ENCODE measurements around the gene PRPSAP2. TPM values are rescaled to one million over a fixed set of nuclear protein-coding genes. Genes with fewer than 3 reads are reported as not detected.
A peak's percentile ranks its signal among the peaks of the same experiment; 100 is the strongest.

PRPSAP2 gene
- total RNA-seq, 1 donor from 2014 or later: 145 TPM

DNA sequence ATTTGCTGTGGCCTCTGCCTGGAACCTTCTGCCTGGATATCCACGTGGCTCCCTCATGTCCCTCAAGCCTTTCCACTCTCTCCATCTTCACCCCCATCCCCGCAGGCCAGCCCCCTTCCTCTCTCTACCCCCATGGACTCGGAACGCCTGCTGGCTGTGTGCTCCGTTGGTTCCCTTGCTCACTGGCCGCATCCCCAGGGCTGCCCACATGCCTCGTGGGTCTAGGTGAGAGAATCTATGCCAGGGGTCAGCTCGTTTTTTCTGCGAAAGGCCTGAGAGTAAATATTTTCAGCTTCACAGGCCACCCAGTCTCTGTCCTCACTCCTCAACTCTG lies 106.1 kb downstream of the PRPSAP2 start:
- H2AFZ ChIP-seq (replicated peaks): no peak overlapping the region
- TF ChIP-seq EZH2 (IDR thresholded peaks at IDR 0.05) (no peak), EZH2phosphoT487 (IDR thresholded peaks at IDR 0.05) (no peak)
- TF ChIP-seq, protein P1, sequence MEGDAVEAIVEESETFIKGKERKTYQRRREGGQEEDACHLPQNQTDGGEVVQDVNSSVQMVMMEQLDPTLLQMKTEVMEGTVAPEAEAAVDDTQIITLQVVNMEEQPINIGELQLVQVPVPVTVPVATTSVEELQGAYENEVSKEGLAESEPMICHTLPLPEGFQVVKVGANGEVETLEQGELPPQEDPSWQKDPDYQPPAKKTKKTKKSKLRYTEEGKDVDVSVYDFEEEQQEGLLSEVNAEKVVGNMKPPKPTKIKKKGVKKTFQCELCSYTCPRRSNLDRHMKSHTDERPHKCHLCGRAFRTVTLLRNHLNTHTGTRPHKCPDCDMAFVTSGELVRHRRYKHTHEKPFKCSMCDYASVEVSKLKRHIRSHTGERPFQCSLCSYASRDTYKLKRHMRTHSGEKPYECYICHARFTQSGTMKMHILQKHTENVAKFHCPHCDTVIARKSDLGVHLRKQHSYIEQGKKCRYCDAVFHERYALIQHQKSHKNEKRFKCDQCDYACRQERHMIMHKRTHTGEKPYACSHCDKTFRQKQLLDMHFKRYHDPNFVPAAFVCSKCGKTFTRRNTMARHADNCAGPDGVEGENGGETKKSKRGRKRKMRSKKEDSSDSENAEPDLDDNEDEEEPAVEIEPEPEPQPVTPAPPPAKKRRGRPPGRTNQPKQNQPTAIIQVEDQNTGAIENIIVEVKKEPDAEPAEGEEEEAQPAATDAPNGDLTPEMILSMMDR (IDR thresholded peaks at IDR 0.05): no peak
- Mint-ChIP-seq H3K27me3 (ENCODE audit: insufficient read depth, low read depth) (peaks cover 7% of the 10 kb centered on the region), H3K27ac (no peak overlapping the region), H3K36me3 (no peaks in the 10 kb centered on the region), H3K4me3 (no peak overlapping the region), H3K9me3 (no peaks in the 10 kb centered on the region), H3K4me1 (peaks cover 39% of the 10 kb centered on the region)
- H3K4me1 ChIP-seq: peaks cover 27% of the 10 kb centered on the region
- no peak overlapping the region for H3K4me3 ChIP-seq
- H3F3A ChIP-seq (ENCODE audit: low read depth): peaks cover 18% of the 10 kb centered on the region
- no peak overlapping the region for H3K27ac ChIP-seq
- DNase-seq (ENCODE audit: low spot score): no peak
- no peaks in the 10 kb centered on the region for H3K9me3 ChIP-seq (ENCODE audit: low read depth)
- H3K36me3 ChIP-seq: no peaks in the 10 kb centered on the region
- no peaks in the 10 kb centered on the region for H3K79me2 ChIP-seq (ENCODE audit: low read depth)
- H3K9ac ChIP-seq: no peak overlapping the region
- H3K4me2 ChIP-seq: no peak overlapping the region
- H4K20me1 ChIP-seq (ENCODE audit: low read depth): no peaks in the 10 kb centered on the region
- H3K27me3 ChIP-seq: no peaks in the 10 kb centered on the region

DNA sequence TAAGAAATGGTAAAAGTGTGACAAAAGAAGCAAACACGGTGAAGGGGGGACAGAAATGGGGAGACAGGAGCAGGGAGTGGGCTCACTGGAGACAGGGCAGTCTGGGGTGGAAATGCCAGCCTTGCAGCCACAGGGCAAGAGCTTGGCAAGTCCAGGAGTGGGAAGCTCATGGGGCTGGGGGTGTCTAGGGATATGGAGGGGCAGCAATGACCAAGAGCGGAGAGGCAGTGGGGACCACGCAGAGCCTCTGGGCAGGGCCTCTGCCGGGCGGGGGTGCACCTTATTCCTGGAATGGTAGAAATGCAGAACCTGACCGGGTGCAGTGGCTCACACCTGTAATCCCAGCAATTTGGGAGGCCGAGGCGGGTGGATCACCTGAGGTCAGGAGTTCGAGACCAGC lies 106.6 kb downstream of the PRPSAP2 start:
- Mint-ChIP-seq H3K4me3 (no peak overlapping the region), H3K4me1 (peaks cover 39% of the 10 kb centered on the region)
- no peak overlapping the region for H3K9ac ChIP-seq

DNA sequence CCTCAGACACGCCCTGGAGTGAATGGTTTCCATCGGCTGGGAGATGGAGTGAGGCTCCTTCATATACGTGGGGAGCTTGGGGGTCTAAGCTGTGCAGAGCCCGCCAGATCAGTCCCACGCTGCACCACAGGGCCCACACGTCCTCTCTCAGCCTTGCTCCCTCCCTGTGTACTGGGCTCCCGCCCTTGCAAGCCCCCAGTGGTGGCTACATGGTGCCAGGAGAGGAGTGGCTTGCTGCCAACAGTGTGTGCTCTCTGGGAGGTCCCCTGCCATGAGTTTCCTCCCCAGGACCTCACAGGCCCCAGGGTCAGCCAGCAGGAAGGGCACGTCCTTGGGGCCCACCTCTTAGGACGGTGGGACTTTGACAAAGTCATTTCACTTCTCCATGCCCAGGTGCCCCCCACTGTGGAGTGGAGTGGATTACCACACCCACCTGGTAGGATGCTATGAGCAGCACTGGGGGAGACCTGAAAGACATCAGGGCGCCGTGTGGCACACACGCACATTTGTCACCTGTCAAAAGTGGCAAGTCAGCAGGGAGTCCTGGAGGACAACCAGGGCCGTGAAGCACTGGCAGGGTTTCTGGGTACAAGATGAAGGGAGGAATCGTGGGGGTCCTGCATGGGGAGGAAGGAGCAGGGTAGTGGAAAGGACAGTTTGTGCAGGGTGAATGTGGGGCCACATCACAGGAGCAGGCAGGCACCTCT lies 107.8 kb downstream of the PRPSAP2 start:
- peaks cover 27% of the 10 kb centered on the region for H3K4me1 ChIP-seq
- no peaks in the 10 kb centered on the region for H3K79me2 ChIP-seq (ENCODE audit: low read depth)
- TF ChIP-seq EZH2phosphoT487 (IDR thresholded peaks at IDR 0.05) (no peak), EZH2 (IDR thresholded peaks at IDR 0.05) (no peak)
- TF ChIP-seq, protein P1 (IDR thresholded peaks at IDR 0.05): no peak
- Mint-ChIP-seq H3K4me1 (peaks cover 43% of the 10 kb centered on the region), H3K27ac (peak overlapping the region; percentile 90), H3K9me3 (no peaks in the 10 kb centered on the region), H3K4me3 (peak overlapping the region; percentile 20), H3K27me3 (ENCODE audit: insufficient read depth, low read depth) (peaks cover 7% of the 10 kb centered on the region), H3K36me3 (no peaks in the 10 kb centered on the region)
- no peaks in the 10 kb centered on the region for H3K9me3 ChIP-seq (ENCODE audit: low read depth)
- no peaks in the 10 kb centered on the region for H3K27me3 ChIP-seq
- peaks cover 18% of the 10 kb centered on the region for H3F3A ChIP-seq (ENCODE audit: low read depth)
- H3K27ac ChIP-seq: no peak overlapping the region
- no peaks in the 10 kb centered on the region for H4K20me1 ChIP-seq (ENCODE audit: low read depth)
- no peak for DNase-seq (ENCODE audit: low spot score)
- H3K4me3 ChIP-seq: no peak overlapping the region
- H3K9ac ChIP-seq: no peak overlapping the region
- H3K36me3 ChIP-seq: no peaks in the 10 kb centered on the region
- no peak overlapping the region for H2AFZ ChIP-seq (replicated peaks)
- H3K4me2 ChIP-seq: no peak overlapping the region

More for the DNA sequence above, 106.6 kb downstream of the PRPSAP2 start:
- Mint-ChIP-seq H3K27me3 (ENCODE audit: insufficient read depth, low read depth) (peaks cover 7% of the 10 kb centered on the region), H3K9me3 (no peaks in the 10 kb centered on the region), H3K27ac (peak overlapping the region; percentile 43), H3K36me3 (no peaks in the 10 kb centered on the region)
- peaks cover 18% of the 10 kb centered on the region for H3F3A ChIP-seq (ENCODE audit: low read depth)
- no peaks in the 10 kb centered on the region for H3K79me2 ChIP-seq (ENCODE audit: low read depth)
- H3K27me3 ChIP-seq: no peaks in the 10 kb centered on the region
- no peaks in the 10 kb centered on the region for H3K9me3 ChIP-seq (ENCODE audit: low read depth)
- H3K27ac ChIP-seq: no peak overlapping the region
- no peak for DNase-seq (ENCODE audit: low spot score)
- no peak overlapping the region for H2AFZ ChIP-seq (replicated peaks)
- H3K36me3 ChIP-seq: no peaks in the 10 kb centered on the region
- H4K20me1 ChIP-seq (ENCODE audit: low read depth): no peaks in the 10 kb centered on the region
- TF ChIP-seq EZH2phosphoT487 (IDR thresholded peaks at IDR 0.05) (no peak), EZH2 (IDR thresholded peaks at IDR 0.05) (no peak)
- TF ChIP-seq, protein P1 (IDR thresholded peaks at IDR 0.05): no peak
- peaks cover 27% of the 10 kb centered on the region for H3K4me1 ChIP-seq
- no peak overlapping the region for H3K4me3 ChIP-seq
- no peak overlapping the region for H3K4me2 ChIP-seq

Data from neural progenitor cell (in vitro differentiated cells).